Measurements from ENCODE around the gene RSBN1.
A peak's percentile ranks its signal among the peaks of the same experiment; 100 is the strongest.

RSBN1 gene

DNA sequence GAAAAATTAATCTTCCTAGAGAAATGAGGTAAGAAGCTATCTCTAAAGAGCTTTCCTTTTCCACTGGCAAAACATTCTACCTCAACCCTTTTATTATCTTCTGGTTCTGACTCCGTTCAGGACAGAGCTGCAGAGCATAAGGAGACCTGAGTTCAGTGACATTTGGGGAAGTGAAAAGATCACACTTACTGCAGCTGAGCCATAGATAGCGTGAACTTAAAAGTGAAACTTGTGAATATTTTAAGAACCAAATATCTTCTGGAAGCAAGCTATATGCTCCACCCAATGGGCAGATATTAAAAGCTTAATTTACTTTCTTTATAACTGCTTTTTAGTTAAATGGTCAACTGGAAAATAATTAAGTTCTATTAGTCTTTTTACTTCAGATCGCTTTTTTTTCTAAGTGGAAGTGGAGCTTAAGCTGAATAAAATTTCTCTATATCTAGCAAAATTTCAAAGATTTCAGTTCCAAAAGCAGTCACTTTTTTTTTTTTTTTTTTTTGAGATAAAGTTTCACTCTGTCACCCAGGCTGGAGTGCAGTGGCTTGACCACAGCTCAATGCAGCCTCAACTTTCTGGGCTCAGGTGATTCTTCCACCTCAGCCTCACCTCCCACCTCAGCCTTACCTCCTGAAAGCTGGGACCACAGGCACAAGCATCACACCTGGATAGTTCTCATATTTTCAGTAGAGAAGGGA is 47.4 kb upstream of the RSBN1 start:
- Histone ChIP-seq H3K9ac (ENCODE audit: low read length) (peak overlapping the region; percentile 7), H3K27ac (ENCODE audit: low read depth, low read length) (peak overlapping the region; percentile 69)

GRCh38 chr1:113858982-113859381 is 46.7 kb upstream of the RSBN1 start:
- Histone ChIP-seq H4K20me1 (ENCODE audit: low read depth, low read length) (no peaks in the 10 kb centered on the region), H3K9me3 (ENCODE audit: insufficient read depth, low read length) (no peaks in the 10 kb centered on the region), H3K27ac (ENCODE audit: low read depth, low read length) (peak overlapping the region; percentile 69), H3K9me2 (replicated peaks; ENCODE audit: insufficient read depth, low read length) (no peaks in the 10 kb centered on the region), H3K27me3 (ENCODE audit: low read length) (no peaks in the 10 kb centered on the region), H3K4me3 (ENCODE audit: insufficient read depth, low read length, poor library complexity, severe bottlenecking) (no peak overlapping the region), H3K36me3 (ENCODE audit: low read length) (peaks cover 24% of the 10 kb centered on the region), H3K79me2 (ENCODE audit: insufficient read depth, low read length) (peaks cover 13% of the 10 kb centered on the region), H3K4me2 (ENCODE audit: low read depth, low read length, poor library complexity, severe bottlenecking) (peak overlapping the region; percentile 59), H3F3A (ENCODE audit: insufficient read depth) (peaks cover 26% of the 10 kb centered on the region), H2AFZ (ENCODE audit: low read depth, low read length, severe bottlenecking) (no peak overlapping the region), H3K9ac (ENCODE audit: low read length) (peak overlapping the region; percentile 7; the same call in 1 of the 2 replicates)
- TF ChIP-seq, protein P1, sequence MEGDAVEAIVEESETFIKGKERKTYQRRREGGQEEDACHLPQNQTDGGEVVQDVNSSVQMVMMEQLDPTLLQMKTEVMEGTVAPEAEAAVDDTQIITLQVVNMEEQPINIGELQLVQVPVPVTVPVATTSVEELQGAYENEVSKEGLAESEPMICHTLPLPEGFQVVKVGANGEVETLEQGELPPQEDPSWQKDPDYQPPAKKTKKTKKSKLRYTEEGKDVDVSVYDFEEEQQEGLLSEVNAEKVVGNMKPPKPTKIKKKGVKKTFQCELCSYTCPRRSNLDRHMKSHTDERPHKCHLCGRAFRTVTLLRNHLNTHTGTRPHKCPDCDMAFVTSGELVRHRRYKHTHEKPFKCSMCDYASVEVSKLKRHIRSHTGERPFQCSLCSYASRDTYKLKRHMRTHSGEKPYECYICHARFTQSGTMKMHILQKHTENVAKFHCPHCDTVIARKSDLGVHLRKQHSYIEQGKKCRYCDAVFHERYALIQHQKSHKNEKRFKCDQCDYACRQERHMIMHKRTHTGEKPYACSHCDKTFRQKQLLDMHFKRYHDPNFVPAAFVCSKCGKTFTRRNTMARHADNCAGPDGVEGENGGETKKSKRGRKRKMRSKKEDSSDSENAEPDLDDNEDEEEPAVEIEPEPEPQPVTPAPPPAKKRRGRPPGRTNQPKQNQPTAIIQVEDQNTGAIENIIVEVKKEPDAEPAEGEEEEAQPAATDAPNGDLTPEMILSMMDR (IDR thresholded peaks at IDR 0.05; ENCODE audit: insufficient read depth, low read length, poor library complexity, severe bottlenecking) = no peak
- TF ChIP-seq EZH2phosphoT487 (conservative IDR thresholded peaks at IDR 0.05; ENCODE audit: low read length) = no peak

More for the DNA sequence above, 47.4 kb upstream of the RSBN1 start:
- Histone ChIP-seq H3K4me3 (ENCODE audit: insufficient read depth, low read length, poor library complexity, severe bottlenecking) (peak overlapping the region; percentile 7), H3K36me3 (ENCODE audit: low read length) (peaks cover 21% of the 10 kb centered on the region), H3K79me2 (ENCODE audit: insufficient read depth, low read length) (peaks cover 17% of the 10 kb centered on the region), H2AFZ (ENCODE audit: low read depth, low read length, severe bottlenecking) (no peak overlapping the region), H3K4me2 (ENCODE audit: low read depth, low read length, poor library complexity, severe bottlenecking) (peak overlapping the region; percentile 59), H3K9me3 (ENCODE audit: insufficient read depth, low read length) (no peaks in the 10 kb centered on the region), H4K20me1 (ENCODE audit: low read depth, low read length) (no peaks in the 10 kb centered on the region), H3F3A (ENCODE audit: insufficient read depth) (peaks cover 26% of the 10 kb centered on the region), H3K27me3 (ENCODE audit: low read length) (no peaks in the 10 kb centered on the region), H3K9me2 (replicated peaks; ENCODE audit: insufficient read depth, low read length) (no peaks in the 10 kb centered on the region)
- TF ChIP-seq, protein P1 (IDR thresholded peaks at IDR 0.05; ENCODE audit: insufficient read depth, low read length, poor library complexity, severe bottlenecking) = no peak
- TF ChIP-seq EZH2phosphoT487 (conservative IDR thresholded peaks at IDR 0.05; ENCODE audit: low read length) = no peak

DNA sequence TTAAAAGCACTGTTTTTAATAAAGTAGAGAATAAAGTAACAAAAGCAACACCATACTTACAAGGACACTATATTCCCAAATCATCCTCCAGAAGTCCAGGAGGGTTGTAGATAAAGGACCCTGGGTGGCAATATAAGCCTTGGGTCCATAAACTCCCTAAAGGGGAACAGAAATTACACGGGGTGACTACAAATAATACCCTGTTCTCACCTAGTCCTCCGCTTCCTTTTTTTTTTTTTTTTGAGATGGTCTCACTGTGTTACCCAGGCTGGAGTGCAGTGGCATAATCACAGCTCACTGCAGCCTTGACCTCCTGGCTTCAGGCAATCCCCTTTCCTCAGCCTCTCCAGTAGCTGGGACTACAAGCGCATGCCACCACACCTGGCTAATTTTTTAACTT is 46.1 kb upstream of the RSBN1 start:
- peak overlapping the region; percentile 59 for H3K4me2 ChIP-seq (ENCODE audit: low read depth, low read length, poor library complexity, severe bottlenecking)
- no peaks in the 10 kb centered on the region for H3K9me2 ChIP-seq (replicated peaks; ENCODE audit: insufficient read depth, low read length)
- TF ChIP-seq EZH2phosphoT487 (conservative IDR thresholded peaks at IDR 0.05; ENCODE audit: low read length) = no peak
- TF ChIP-seq, protein P1 (IDR thresholded peaks at IDR 0.05; ENCODE audit: insufficient read depth, low read length, poor library complexity, severe bottlenecking) = no peak
- peaks cover 24% of the 10 kb centered on the region for H3K36me3 ChIP-seq (ENCODE audit: low read length)
- H3K4me3 ChIP-seq (ENCODE audit: insufficient read depth, low read length, poor library complexity, severe bottlenecking) = no peak overlapping the region
- H4K20me1 ChIP-seq (ENCODE audit: low read depth, low read length) = no peaks in the 10 kb centered on the region
- no peaks in the 10 kb centered on the region for H3K9me3 ChIP-seq (ENCODE audit: insufficient read depth, low read length)
- peaks cover 13% of the 10 kb centered on the region for H3K79me2 ChIP-seq (ENCODE audit: insufficient read depth, low read length)
- H3K27me3 ChIP-seq (ENCODE audit: low read length) = no peaks in the 10 kb centered on the region
- peak overlapping the region; percentile 7; the same call in 1 of the 2 replicates for H3K9ac ChIP-seq (ENCODE audit: low read length)
- H2AFZ ChIP-seq (ENCODE audit: low read depth, low read length, severe bottlenecking) = no peak overlapping the region
- H3F3A ChIP-seq (ENCODE audit: insufficient read depth) = peaks cover 26% of the 10 kb centered on the region
- peak overlapping the region; percentile 69 for H3K27ac ChIP-seq (ENCODE audit: low read depth, low read length)
